ENCODE data around the gene MINDY4. TPM values are rescaled to one million over a fixed set of nuclear protein-coding genes. Genes with fewer than 3 reads are reported as not detected.
A peak's percentile ranks its signal among the peaks of the same experiment; 100 is the strongest.

Gene MINDY4
- total RNA-seq, 1 donor from 2014 or later = 4.1 TPM

DNA sequence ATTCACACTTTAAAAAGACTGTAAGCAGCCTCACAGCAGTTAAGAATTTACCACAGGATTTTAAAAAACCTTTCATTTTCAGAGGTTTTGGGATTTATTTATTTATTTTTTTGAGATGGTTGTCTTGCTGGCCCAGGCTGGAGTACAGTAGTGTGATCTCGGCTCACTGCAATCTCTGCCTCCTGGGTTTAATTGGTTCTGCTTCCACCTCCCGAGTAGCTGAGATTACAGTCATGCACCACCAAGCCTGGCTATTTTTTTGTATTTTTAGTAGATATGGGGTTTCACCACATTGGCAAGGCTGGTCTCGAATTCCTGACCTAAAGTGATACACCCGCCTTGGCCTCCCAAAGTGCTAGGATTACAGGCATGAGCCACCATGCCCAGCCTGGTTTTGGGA lies 19.1 kb downstream of the MINDY4 start:
- no peaks in the 10 kb centered on the region for H4K20me1 ChIP-seq (ENCODE audit: insufficient read depth, low read length)
- Mint-ChIP-seq H3K36me3 (ENCODE audit: low read depth, unreplicated experiment) (peaks cover 13% of the 10 kb centered on the region), H3K27me3 (ENCODE audit: low read depth, unreplicated experiment) (no peaks in the 10 kb centered on the region), H3K4me3 (ENCODE audit: unreplicated experiment) (no peak overlapping the region), H3K9me3 (ENCODE audit: unreplicated experiment) (no peaks in the 10 kb centered on the region), H3K27ac (ENCODE audit: unreplicated experiment) (no peak overlapping the region), H3K4me1 (ENCODE audit: low read depth, unreplicated experiment) (peaks cover 21% of the 10 kb centered on the region)
- no peak for TF ChIP-seq EZH2 (IDR thresholded peaks at IDR 0.05; ENCODE audit: insufficient read depth, low read length)
- TF ChIP-seq, protein P1, sequence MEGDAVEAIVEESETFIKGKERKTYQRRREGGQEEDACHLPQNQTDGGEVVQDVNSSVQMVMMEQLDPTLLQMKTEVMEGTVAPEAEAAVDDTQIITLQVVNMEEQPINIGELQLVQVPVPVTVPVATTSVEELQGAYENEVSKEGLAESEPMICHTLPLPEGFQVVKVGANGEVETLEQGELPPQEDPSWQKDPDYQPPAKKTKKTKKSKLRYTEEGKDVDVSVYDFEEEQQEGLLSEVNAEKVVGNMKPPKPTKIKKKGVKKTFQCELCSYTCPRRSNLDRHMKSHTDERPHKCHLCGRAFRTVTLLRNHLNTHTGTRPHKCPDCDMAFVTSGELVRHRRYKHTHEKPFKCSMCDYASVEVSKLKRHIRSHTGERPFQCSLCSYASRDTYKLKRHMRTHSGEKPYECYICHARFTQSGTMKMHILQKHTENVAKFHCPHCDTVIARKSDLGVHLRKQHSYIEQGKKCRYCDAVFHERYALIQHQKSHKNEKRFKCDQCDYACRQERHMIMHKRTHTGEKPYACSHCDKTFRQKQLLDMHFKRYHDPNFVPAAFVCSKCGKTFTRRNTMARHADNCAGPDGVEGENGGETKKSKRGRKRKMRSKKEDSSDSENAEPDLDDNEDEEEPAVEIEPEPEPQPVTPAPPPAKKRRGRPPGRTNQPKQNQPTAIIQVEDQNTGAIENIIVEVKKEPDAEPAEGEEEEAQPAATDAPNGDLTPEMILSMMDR (IDR thresholded peaks at IDR 0.05; ENCODE audit: insufficient read depth, low read depth, low read length) = no peak
- H3K9me3 ChIP-seq (ENCODE audit: insufficient read depth, low read depth, low read length) = no peaks in the 10 kb centered on the region
- H3K4me2 ChIP-seq (ENCODE audit: low read length) = no peak overlapping the region
- H3K4me1 ChIP-seq (ENCODE audit: insufficient read depth, low read length) = peaks cover 9% of the 10 kb centered on the region
- no peaks in the 10 kb centered on the region for H3K27me3 ChIP-seq (ENCODE audit: insufficient read depth, low read length)
- no peak overlapping the region for H2AFZ ChIP-seq (ENCODE audit: low read depth, low read length)
- H3K4me3 ChIP-seq (ENCODE audit: insufficient read depth, low read depth, low read length) = no peak overlapping the region
- FAIRE-seq = no peak
- no peak for DNase-seq (ENCODE audit: low read depth)
- no peak overlapping the region for H3K9ac ChIP-seq (ENCODE audit: low read length)
- H3K36me3 ChIP-seq (ENCODE audit: insufficient read depth, low read length) = no peaks in the 10 kb centered on the region
- no peaks in the 10 kb centered on the region for H3K79me2 ChIP-seq (ENCODE audit: insufficient read depth, low read length)
- H3K27ac ChIP-seq (ENCODE audit: low read depth, low read length) = no peak overlapping the region

DNA sequence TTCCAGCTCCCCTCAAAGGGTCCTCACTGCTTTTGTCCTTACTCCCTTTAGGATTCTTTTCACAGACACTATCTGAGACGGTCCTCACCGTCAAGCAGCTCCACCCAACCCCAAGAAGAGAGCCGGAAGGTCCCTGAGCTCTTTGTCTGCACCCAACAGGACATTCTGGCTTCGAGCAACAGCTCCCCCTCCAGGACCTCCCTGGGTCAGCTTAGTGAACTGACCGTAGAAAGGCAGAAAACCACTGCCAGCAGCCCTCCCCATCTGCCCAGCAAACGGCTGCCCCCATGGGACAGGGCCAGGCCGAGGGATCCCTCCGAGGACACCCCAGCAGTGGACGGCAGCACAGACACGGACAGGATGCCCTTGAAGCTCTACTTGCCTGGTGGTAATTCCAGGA lies 19.9 kb downstream of the MINDY4 start:
- H3K27me3 Mint-ChIP-seq (ENCODE audit: low read depth, unreplicated experiment) = no peaks in the 10 kb centered on the region
- no peak for TF ChIP-seq EZH2 (IDR thresholded peaks at IDR 0.05; ENCODE audit: insufficient read depth, low read length)
- FAIRE-seq = no peak

DNA sequence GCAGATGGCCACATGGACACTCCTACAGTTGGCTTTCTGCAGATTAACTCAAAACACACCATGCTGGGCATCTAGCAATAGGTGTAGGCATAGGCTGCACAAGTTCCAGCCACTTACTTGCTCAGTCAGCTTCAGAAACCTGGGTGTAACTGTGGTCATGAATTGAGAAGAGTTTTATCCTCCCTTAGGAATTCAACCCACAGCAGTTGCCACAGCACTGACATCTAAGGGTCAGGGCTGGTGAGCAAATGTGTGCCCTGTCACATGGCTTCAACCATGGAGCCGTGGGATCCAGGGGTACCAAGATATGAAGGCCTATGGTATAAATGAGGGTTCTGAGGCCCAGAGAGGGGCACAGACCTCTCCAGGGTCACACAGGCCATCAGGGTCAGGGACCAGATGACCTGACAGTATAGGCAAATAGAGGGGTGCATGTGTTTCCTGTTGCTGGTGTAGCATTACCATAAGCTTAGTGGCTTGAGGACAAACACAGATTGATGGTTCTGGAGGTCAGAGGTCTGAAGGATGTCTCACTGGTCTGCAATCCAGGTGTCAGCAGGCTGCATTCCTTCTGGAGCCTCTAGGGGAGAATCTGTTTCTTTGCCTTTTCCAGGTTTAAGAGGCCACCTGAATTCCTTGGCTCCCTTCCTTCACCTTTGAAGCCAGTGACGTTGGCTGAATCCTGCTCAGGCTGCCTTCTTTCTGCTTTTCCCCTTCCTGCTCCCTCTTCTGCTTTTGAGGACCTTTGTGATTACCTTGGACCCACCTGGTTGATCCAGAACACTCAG lies 24.1 kb downstream of the MINDY4 start:
- H2AFZ ChIP-seq (ENCODE audit: low read depth, low read length) = no peak overlapping the region
- DNase-seq (ENCODE audit: low read depth) (no peak), FAIRE-seq (no peak)
- H3K4me1 ChIP-seq (ENCODE audit: insufficient read depth, low read length) = peaks cover 39% of the 10 kb centered on the region
- H3K4me1 Mint-ChIP-seq (ENCODE audit: low read depth, unreplicated experiment) = peaks cover 42% of the 10 kb centered on the region
- H3K4me2 ChIP-seq (ENCODE audit: low read length) = no peak overlapping the region
- no peak overlapping the region for H3K4me3 ChIP-seq (ENCODE audit: insufficient read depth, low read depth, low read length)
- TF ChIP-seq, protein P1 (IDR thresholded peaks at IDR 0.05; ENCODE audit: insufficient read depth, low read depth, low read length) = no peak
- TF ChIP-seq EZH2 (IDR thresholded peaks at IDR 0.05; ENCODE audit: insufficient read depth, low read length) = no peak
- peak overlapping the region; percentile 28 for H3K27ac Mint-ChIP-seq (ENCODE audit: unreplicated experiment)
- H3K27me3 ChIP-seq (ENCODE audit: insufficient read depth, low read length) = no peaks in the 10 kb centered on the region
- no peak overlapping the region for H3K9ac ChIP-seq (ENCODE audit: low read length)
- peaks cover 5% of the 10 kb centered on the region for H4K20me1 ChIP-seq (ENCODE audit: insufficient read depth, low read length)
- no peaks in the 10 kb centered on the region for H3K79me2 ChIP-seq (ENCODE audit: insufficient read depth, low read length)
- H3K9me3 Mint-ChIP-seq (ENCODE audit: unreplicated experiment) = no peaks in the 10 kb centered on the region
- no peaks in the 10 kb centered on the region for H3K27me3 Mint-ChIP-seq (ENCODE audit: low read depth, unreplicated experiment)
- peaks cover 2% of the 10 kb centered on the region for H3K36me3 Mint-ChIP-seq (ENCODE audit: low read depth, unreplicated experiment)
- H3K27ac ChIP-seq (ENCODE audit: low read depth, low read length) = no peak overlapping the region
- no peak overlapping the region for H3K4me3 Mint-ChIP-seq (ENCODE audit: unreplicated experiment)
- H3K9me3 ChIP-seq (ENCODE audit: insufficient read depth, low read depth, low read length) = no peaks in the 10 kb centered on the region
- H3K36me3 ChIP-seq (ENCODE audit: insufficient read depth, low read length) = no peaks in the 10 kb centered on the region

More for the DNA sequence above, 19.9 kb downstream of the MINDY4 start:
- no peaks in the 10 kb centered on the region for H3K36me3 ChIP-seq (ENCODE audit: insufficient read depth, low read length)
- Mint-ChIP-seq H3K4me1 (ENCODE audit: low read depth, unreplicated experiment) (peaks cover 28% of the 10 kb centered on the region), H3K4me3 (ENCODE audit: unreplicated experiment) (no peak overlapping the region), H3K36me3 (ENCODE audit: low read depth, unreplicated experiment) (peaks cover 6% of the 10 kb centered on the region), H3K9me3 (ENCODE audit: unreplicated experiment) (no peaks in the 10 kb centered on the region), H3K27ac (ENCODE audit: unreplicated experiment) (no peak overlapping the region)
- DNase-seq (ENCODE audit: low read depth) = no peak
- H3K4me1 ChIP-seq (ENCODE audit: insufficient read depth, low read length) = peaks cover 17% of the 10 kb centered on the region
- no peak overlapping the region for H2AFZ ChIP-seq (ENCODE audit: low read depth, low read length)
- H3K9ac ChIP-seq (ENCODE audit: low read length) = no peak overlapping the region
- H3K4me3 ChIP-seq (ENCODE audit: insufficient read depth, low read depth, low read length) = no peak overlapping the region
- no peaks in the 10 kb centered on the region for H4K20me1 ChIP-seq (ENCODE audit: insufficient read depth, low read length)
- H3K4me2 ChIP-seq (ENCODE audit: low read length) = no peak overlapping the region
- no peaks in the 10 kb centered on the region for H3K27me3 ChIP-seq (ENCODE audit: insufficient read depth, low read length)
- no peak overlapping the region for H3K27ac ChIP-seq (ENCODE audit: low read depth, low read length)
- H3K79me2 ChIP-seq (ENCODE audit: insufficient read depth, low read length) = no peaks in the 10 kb centered on the region
- no peaks in the 10 kb centered on the region for H3K9me3 ChIP-seq (ENCODE audit: insufficient read depth, low read depth, low read length)
